Heart left ventricle (tissue), 16 donors: ENCODE results near the gene VEZT. TPM values are rescaled to one million over a fixed set of nuclear protein-coding genes. Genes with fewer than 3 reads are reported as not detected.

Source experiments
- ATAC-seq, 4 donors: fragments of 200-7000 bp; cut with Tn5 transposase; one replicate each; pipeline ENCODE4 v1.9.1; 2020 to 2022; ENCODE audit warnings: moderate library complexity in 4 of 4, mild to moderate bottlenecking in 3 of 4, moderate number of reproducible peaks in 1 of 4
- DNase-seq, 5 donors: peaks; one replicate each; pipeline ENCODE4 v3.0.0-alpha.2; 2020
- H3K27ac ChIP-seq, 12 donors: fragments of 200-600 bp; sonication (generic) in 4 of 12; one replicate each; pipeline versions ENCODE4 v1.5.0 to v1.8.0; 2016 to 2022; ENCODE audit warnings: mild to moderate bottlenecking in 2 of 12
- H3K27me3 ChIP-seq, 9 donors: fragments of 200-600 bp; sonication (generic) in 2 of 9; one replicate each; pipeline versions ENCODE4 v1.5.1 to v1.8.0; 2016 to 2022; ENCODE audit warnings: mild to moderate bottlenecking in 3 of 9
- H3K36me3 ChIP-seq, 9 donors: fragments of 200-600 bp; sonication (generic) in 2 of 9; one replicate each; pipeline versions ENCODE4 v1.5.0 to v1.8.0; 2018 to 2022; ENCODE audit warnings: mild to moderate bottlenecking in 2 of 9
- H3K4me1 ChIP-seq, 12 donors: fragments of 200-600 bp; sonication (generic) in 4 of 12; one replicate each; pipeline versions ENCODE4 v1.5.0 to v1.8.0; 2016 to 2022; ENCODE audit warnings: mild to moderate bottlenecking in 3 of 12
- H3K4me3 ChIP-seq, 12 donors: fragments of 200-600 bp; sonication (generic) in 4 of 12; one replicate each; pipeline versions ENCODE4 v1.5.0 to v1.8.0; 2017 to 2022; ENCODE audit warnings: mild to moderate bottlenecking in 9 of 12, moderate library complexity in 4 of 12
- H3K9me3 ChIP-seq, 12 donors: fragments of 200-600 bp; sonication (generic) in 4 of 12; one replicate each; pipeline versions ENCODE4 v1.5.0 to v1.8.0; 2016 to 2022; ENCODE audit warnings: mild to moderate bottlenecking in 1 of 12
- CTCF ChIP-seq, 12 donors: fragments of 200-600 bp; sonication (generic) in 4 of 12; IDR thresholded peaks; one replicate each; pipeline versions ENCODE4 v1.5.0 to v1.8.0; 2018 to 2022; ENCODE audit warnings: antibody characterized with exemption in 12 of 12, mild to moderate bottlenecking in 5 of 12
- POLR2A ChIP-seq, 2 donors: fragments of 450-650 bp; IDR thresholded peaks; one replicate each; pipeline ENCODE4 v1.6.1; 2017; ENCODE audit warnings: antibody characterized with exemption in 2 of 2, mild to moderate bottlenecking in 2 of 2, moderate library complexity in 2 of 2
- WGBS, 4 donors: extraction: QIAGEN DNeasy Blood & Tissue Kit in 2 of 4; methylation state at CpG; one replicate each; pipeline versions ENCODE4 v1.1.5 to v1.1.7; 2013 to 2018; 5-methylcytosine and 5-hydroxymethylcytosine counted together
- intact Hi-C, 10 donors: fragments of 100-400 bp; cut with DNase I; formaldehyde crosslinking; loops; one replicate each; pipeline versions ENCODE4 v1.11.1 to v1.14.2; 2022
- long read RNA-seq, 3 donors: library from polyadenylated mRNA; unstranded; transcript quantifications; one replicate each; pipeline ENCODE4 v2.0.0, GENCODE V29; 2020 to 2021
- polyA plus RNA-seq, 2 donors: library from polyadenylated mRNA; stranded (reverse); fragments of 200-250 nt; gene quantifications; one replicate each; pipeline ENCODE4 v1.2.3, GENCODE V29; 2013
- total RNA-seq, 9 donors: library from RNA; depleted of rRNA in 2 of 9; stranded (reverse); fragments of >200 nt in 2 of 9; fragmentation: NEBNext Ultra II Directional in 3 of 9; extraction: Animal tissue kit (Norgen Biotek cat#: 25700) in 3 of 9; gene quantifications; one replicate each; pipeline versions ENCODE4 v1.1.0 to v1.2.4, GENCODE V29; 2016 to 2023
- donor health status: ischemic (EF 13 %, LVEDD 7.1; RV severe dilation, severe dysfunction).
- donor health status: healthy with polysubstance abuse.
- donor health status: DM: no; HTN: yes; CAD: no.
- donor health status: DM: no; HTN: no; CAD: no.
- donor health status: ischemic (EF 25% LVEDD 6.9; RV normal size, moderate dysfunction).
- donor health status: ischemic (EF 25% LVEDD 5.7; RV mildly dilated, moderate dysfunction).
- donor health status: healthy.
- donor health status: DM: yes; HTN: yes; CAD: no.
- donor health status: ischemic (EF 35%, LVEDD 5.7; RV mildly dilated, moderate dysfunction).
- donor health status: nonischemic (EF 11% LVEDD 7.7; RV severe dilation, severe dysfunction).
- donor health status: DM: yes; HTN: yes; CAD: no.
- donor health status: PGD.
- donor health status: ischemic (EF 29% LVEDD 5.4; RV normal size, mild dysfunction).
- donor health status: nonischemic (EF 23%, LVEDD 6.1; RV moderate dilation, normal function).

VEZT gene
- 10 to 100 TPM; 53.6 to 89.9 (median 66.2) TPM for total RNA-seq
- polyA plus RNA-seq, result 10 to 100 TPM; 14.6 to 36.2 TPM
- long read RNA-seq, donor 1, full-length matches to known transcripts, result 21 of 47 reads
- long read RNA-seq, donor 1, partial matches to known transcripts, result 8 of 47 reads
- long read RNA-seq, donor 1, other reads (novel, unspliced or antisense), result 18 of 47 reads
- long read RNA-seq, donor 2, full-length matches to known transcripts, result 61 of 158 reads
- long read RNA-seq, donor 2, partial matches to known transcripts, result 14 of 158 reads
- long read RNA-seq, donor 2, other reads (novel, unspliced or antisense), result 83 of 158 reads
- long read RNA-seq, donor 3, full-length matches to known transcripts, result 12 of 33 reads
- long read RNA-seq, donor 3, partial matches to known transcripts, result 5 of 33 reads
- long read RNA-seq, donor 3, other reads (novel, unspliced or antisense), result 16 of 33 reads

GRCh38 chr12:95217377-95218149, at the start of gene VEZT, which contains the start of gene FGD6:
VEZT (plus strand) TSS chr12:95217807; CDS start chr12:95217851, 44 bp downstream.
FGD6 (minus strand) TSS chr12:95217467; CDS start chr12:95217240, 227 bp downstream.
- DNase-seq (peak; percentile 98 to 99 (median 99)), ATAC-seq (peak; percentile 95 to 97 (median 96))
- H3K27ac ChIP-seq, result peak within 1 kb of the TSS; percentile 92 to 99 (median 96)
- peaks cover 0 to 60% (median 30%) of the 10 kb centered on the region in 12 donors for H3K4me1 ChIP-seq
- H3K9me3 ChIP-seq, result no peaks in the 10 kb centered on the region
- H3K27me3 ChIP-seq, result no peaks in the 10 kb centered on the region
- H3K4me3 ChIP-seq, result peak within 1 kb of the TSS; percentile 71 to 94 (median 82)
- TF ChIP-seq POLR2A (IDR thresholded peaks at IDR 0.05), result peak; percentile 15 to 85
- peak; percentile 35 to 89 (median 62) for TF ChIP-seq CTCF (IDR thresholded peaks at IDR 0.05)
- WGBS, 4 donors, result 0% methylated on average over 45 to 75 of the region's 75 CpGs
- H3K36me3 ChIP-seq, result no peaks in the 10 kb centered on the region
- intact Hi-C loops, result loop anchor here (1.0 to 10.0 kb wide), 10 partner anchors 55 to 257 kb away; partner anchors contain the start of gene METAP2 (in 2 of the 10)

GRCh38 chr12:95168746-95169145, 48.9 kb upstream of the VEZT start:
- Histone ChIP-seq H3K4me1 (peaks cover 0 to 27% (median 13%) of the 10 kb centered on the region in 12 donors), H3K27ac (peak overlapping the region in 2 of 12 donors; percentile 1 to 7), H3K9me3 (no peaks in the 10 kb centered on the region), H3K4me3 (no peak overlapping the region), H3K27me3 (no peaks in the 10 kb centered on the region), H3K36me3 (peaks cover 0 to 9% (median 7%) of the 10 kb centered on the region in 9 donors)
- WGBS, 4 donors, result 80 to 84% (median 83%) methylated on average over 2 of the region's 2 CpGs
- ATAC-seq, result no peak
- TF ChIP-seq POLR2A (IDR thresholded peaks at IDR 0.05), result no peak
- no peak for TF ChIP-seq CTCF (IDR thresholded peaks at IDR 0.05)
- DNase-seq, result no peak
- intact Hi-C loops, result no loop called here

GRCh38 chr12:95169368-95169767, 48.2 kb upstream of the VEZT start:
- 45 to 60% (median 52%) methylated on average over 4 of the region's 4 CpGs for WGBS, 4 donors
- Histone ChIP-seq H3K9me3 (no peaks in the 10 kb centered on the region), H3K4me1 (peaks cover 0 to 33% (median 18%) of the 10 kb centered on the region in 12 donors), H3K4me3 (no peak overlapping the region), H3K27me3 (no peaks in the 10 kb centered on the region), H3K36me3 (peaks cover 0 to 9% (median 7%) of the 10 kb centered on the region in 9 donors), H3K27ac (peak overlapping the region in 1 of 12 donors; percentile 1)
- no peak for DNase-seq
- TF ChIP-seq POLR2A (IDR thresholded peaks at IDR 0.05) (no peak), CTCF (IDR thresholded peaks at IDR 0.05) (no peak)
- peak in 1 of 4 donors; percentile 14 for ATAC-seq
- intact Hi-C loops, result no loop called here
